ENCODE results near the gene MCHR1. TPM values are rescaled to one million over a fixed set of nuclear protein-coding genes. Genes with fewer than 3 reads are reported as not detected.

MCHR1 gene
- polyA plus RNA-seq, 1 of the 3 experiments (the other 2 are of a cell fraction), result 0.33 TPM

- Histone ChIP-seq H3K9me3 (no peaks in the 10 kb centered on the region), H3K4me3 (ENCODE audit: low read depth in 2 of 2, low read length in 1 of 2) (peak overlapping the region in 1 of 2 experiments; percentile 66; a peak in 1 of 4 replicates), H2AFZ (ENCODE audit: low read depth) (no peak overlapping the region), H3K27me3 (ENCODE audit: insufficient read depth) (no peaks in the 10 kb centered on the region), H3K4me1 (ENCODE audit: control insufficient read depth in 1 of 2, insufficient read depth in 2 of 2, low read depth in 1 of 2, low read length in 1 of 2) (peaks cover 4 to 10% of the 10 kb centered on the region in 2 experiments; a peak in 3 of 4 replicates), H4K20me1 (ENCODE audit: insufficient read depth) (peaks cover 44% of the 10 kb centered on the region), H3K79me2 (ENCODE audit: insufficient read depth) (peaks cover 68% of the 10 kb centered on the region), H3K27ac (ENCODE audit: low read depth in 2 of 2, low read length in 1 of 2) (peak overlapping the region in 1 of 2 experiments; percentile 47; a peak in 1 of 4 replicates), H3K9ac (no peak overlapping the region), H3F3A (replicated peaks; ENCODE audit: insufficient read depth) (no peaks in the 10 kb centered on the region), H3K4me2 (peak overlapping the region; percentile 88), H3K9me2 (no peaks in the 10 kb centered on the region), H3K36me3 (replicated peaks in 1 of 2; ENCODE audit: control insufficient read depth in 1 of 2, insufficient read depth in 2 of 2, low read length in 1 of 2) (no peaks in the 10 kb centered on the region)
- ChIA-PET CTCF (interaction anchor here (0.6 to 1.3 kb wide), 3 partner anchors 11 to 178 kb away, joined by 3 read pairs; no protein-coding TSS in a partner anchor), POLR2A (no interaction called here)
- DNase-seq, result no peak
- TF ChIP-seq USF2 (IDR thresholded peaks at IDR 0.05; ENCODE audit: borderline replicate concordance, low read depth, low read length), result no peak
- TF ChIP-seq CHD2 (IDR thresholded peaks at IDR 0.05; ENCODE audit: low read length, partially characterized antibody), result no peak
- TF ChIP-seq JUND (IDR thresholded peaks at IDR 0.05), result no peak
- TF ChIP-seq EZH2phosphoT487 (IDR thresholded peaks at IDR 0.05; ENCODE audit: borderline replicate concordance, low read depth), result no peak
- TF ChIP-seq NFIC (IDR thresholded peaks at IDR 0.05; ENCODE audit: borderline replicate concordance), result no peak
- no peak for TF ChIP-seq REST (IDR thresholded peaks at IDR 0.05; ENCODE audit: low read depth, low read length)
- TF ChIP-seq IRF3 (IDR thresholded peaks at IDR 0.05; ENCODE audit: low read depth, low read length), result no peak
- TF ChIP-seq RXRA (IDR thresholded peaks at IDR 0.05; ENCODE audit: borderline replicate concordance, low read depth), result no peak
- no peak for TF ChIP-seq FOSL2 (IDR thresholded peaks at IDR 0.05; ENCODE audit: borderline replicate concordance, low read depth)
- TF ChIP-seq NRF1 (IDR thresholded peaks at IDR 0.05; ENCODE audit: low read depth, low read length), result no peak
- TF ChIP-seq PBX3 (IDR thresholded peaks at IDR 0.05), result no peak
- no peak for TF ChIP-seq RAD21 (IDR thresholded peaks at IDR 0.05; ENCODE audit: low read length)
- no peak for TF ChIP-seq ZBTB33 (IDR thresholded peaks at IDR 0.05; ENCODE audit: borderline replicate concordance, low read depth)
- no peak for TF ChIP-seq USF1 (IDR thresholded peaks at IDR 0.05; ENCODE audit: borderline replicate concordance, low read depth)
- TF ChIP-seq SMC3 (IDR thresholded peaks at IDR 0.05; ENCODE audit: low read depth, low read length), result no peak
- TF ChIP-seq SIN3A (IDR thresholded peaks at IDR 0.05; ENCODE audit: borderline replicate concordance, low read depth, low read length), result no peak
- no peak for TF ChIP-seq GATA2 (CRISPR knock-in tag; IDR thresholded peaks at IDR 0.05)
- no peak for TF ChIP-seq RCOR1 (IDR thresholded peaks at IDR 0.05; ENCODE audit: low read length)
- TF ChIP-seq YY1 (IDR thresholded peaks at IDR 0.05; ENCODE audit: low read depth), result no peak
- WGBS (ENCODE audit: low lambda C conversion rate), result 97% methylated on average over 10 of the region's 11 CpGs
Observed at GRCh38 chr22:40634119-40634903, 45.0 kb upstream of the MCHR1 start.

Data from SK-N-SH (cell line).